ENCODE data around the gene PDE4B.

- no peak for TF ChIP-seq POLR2A (IDR thresholded peaks at IDR 0.05)
- TF ChIP-seq CTCF (IDR thresholded peaks at IDR 0.05), result no peak
These were observed 580.5 kb downstream of the PDE4B start for GRCh38 chr1:66373157-66373591.

Data from heart left ventricle (tissue), 13 donors.